ENCODE measurements around the gene MSANTD3.
"Not testable (repeated sequence)": the region's sequence is repeated elsewhere in the genome, so short reads cannot be mapped to it uniquely, and the experiment has no call there.

MSANTD3 gene, protein sequence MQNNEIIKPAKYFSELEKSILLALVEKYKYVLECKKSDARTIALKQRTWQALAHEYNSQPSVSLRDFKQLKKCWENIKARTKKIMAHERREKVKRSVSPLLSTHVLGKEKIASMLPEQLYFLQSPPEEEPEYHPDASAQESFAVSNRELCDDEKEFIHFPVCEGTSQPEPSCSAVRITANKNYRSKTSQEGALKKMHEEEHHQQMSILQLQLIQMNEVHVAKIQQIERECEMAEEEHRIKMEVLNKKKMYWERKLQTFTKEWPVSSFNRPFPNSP

GRCh38 chr9:100426530-100427365 lies at the start of gene MSANTD3:
MSANTD3 (plus strand) TSS chr9:100427143; CDS start chr9:100441939, 14,796 bp downstream.
- peak; percentile 94 for DNase-seq (ENCODE audit: low spot score)

DNA sequence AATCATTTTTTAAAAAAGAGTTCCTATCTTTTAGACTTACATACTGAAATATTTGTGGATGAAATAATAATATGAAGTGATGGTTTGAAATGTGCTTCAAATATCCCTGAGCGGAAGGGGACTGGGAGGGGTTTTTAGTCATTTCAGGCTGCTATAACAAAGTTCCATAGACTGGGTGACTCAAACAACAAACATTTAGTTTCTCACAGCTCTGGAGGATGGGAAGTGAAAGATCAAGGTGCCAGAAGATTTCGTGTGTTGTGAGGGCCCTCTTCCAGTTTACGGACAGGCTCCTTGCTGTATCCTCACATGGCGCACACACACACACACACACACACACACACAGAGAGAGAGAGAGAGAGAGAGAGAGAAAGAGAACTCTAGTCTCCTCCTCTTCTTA lies 47.1 kb upstream of the MSANTD3 start:
- DNase-seq (ENCODE audit: low spot score), result no peak

DNA sequence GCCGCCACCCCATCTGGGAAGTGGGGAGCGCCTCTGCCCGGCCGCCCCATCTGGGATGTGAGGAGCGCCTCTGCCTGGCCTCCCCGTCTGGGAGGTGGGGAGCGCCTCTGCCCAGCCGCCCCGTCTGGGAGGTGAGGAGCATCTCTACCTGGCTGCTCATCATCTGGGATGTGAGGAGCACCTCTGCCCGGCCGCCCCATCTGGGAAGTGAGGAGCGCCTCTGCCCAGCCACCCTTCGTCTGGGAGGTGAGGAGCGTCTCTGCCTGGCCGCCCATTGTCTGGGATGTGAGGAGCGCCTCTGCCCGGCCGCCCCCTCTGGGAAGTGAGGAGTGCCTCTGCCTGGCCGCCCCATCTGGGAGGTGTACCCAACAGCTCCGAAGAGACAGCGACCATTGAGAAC lies 34.0 kb upstream of the MSANTD3 start:
- DNase-seq (ENCODE audit: low spot score), result not testable (repeated sequence)

- no peak for DNase-seq (ENCODE audit: low spot score)
These were observed 32.8 kb upstream of the MSANTD3 start for GRCh38 chr9:100394032-100394695.

GRCh38 chr9:100394816-100395215 lies 32.1 kb upstream of the MSANTD3 start:
- no peak for DNase-seq (ENCODE audit: low spot score)

GRCh38 chr9:100396769-100397168 lies 30.2 kb upstream of the MSANTD3 start:
- DNase-seq (ENCODE audit: low spot score), result no peak

DNA sequence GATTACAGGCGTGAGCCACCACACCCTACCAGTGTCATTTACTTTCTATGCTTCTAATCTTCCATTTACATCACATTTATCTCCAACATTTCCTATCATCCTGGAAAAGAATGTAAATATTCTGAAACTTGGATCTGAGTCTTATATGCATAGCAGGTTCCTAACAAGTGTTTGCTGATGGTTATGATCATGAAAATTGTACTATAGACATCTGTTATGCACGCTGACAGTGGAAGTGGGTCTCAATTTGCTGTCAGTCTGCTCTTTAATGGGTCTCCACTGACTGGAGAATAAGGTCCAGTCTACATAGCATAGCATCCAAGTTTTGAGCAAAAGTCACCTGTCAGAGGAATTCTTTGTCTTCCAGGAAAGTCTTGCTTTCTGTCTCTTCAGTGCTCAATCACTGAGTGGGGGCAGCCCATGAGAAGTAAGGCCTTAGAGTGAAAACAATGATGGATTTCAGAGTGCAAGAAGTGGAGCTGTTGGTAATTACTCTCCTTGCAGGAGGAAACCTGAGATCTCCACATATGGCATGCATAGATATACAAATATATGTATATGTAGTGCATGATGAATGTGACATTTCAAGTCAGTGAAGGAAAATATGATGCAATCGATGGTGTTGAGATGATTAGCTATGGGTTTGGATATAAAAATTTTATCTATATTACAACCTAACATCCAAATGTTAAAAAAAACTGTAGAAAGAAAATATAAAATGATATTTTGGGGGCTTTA lies 29.2 kb upstream of the MSANTD3 start:
- DNase-seq (ENCODE audit: low spot score), result no peak

DNA sequence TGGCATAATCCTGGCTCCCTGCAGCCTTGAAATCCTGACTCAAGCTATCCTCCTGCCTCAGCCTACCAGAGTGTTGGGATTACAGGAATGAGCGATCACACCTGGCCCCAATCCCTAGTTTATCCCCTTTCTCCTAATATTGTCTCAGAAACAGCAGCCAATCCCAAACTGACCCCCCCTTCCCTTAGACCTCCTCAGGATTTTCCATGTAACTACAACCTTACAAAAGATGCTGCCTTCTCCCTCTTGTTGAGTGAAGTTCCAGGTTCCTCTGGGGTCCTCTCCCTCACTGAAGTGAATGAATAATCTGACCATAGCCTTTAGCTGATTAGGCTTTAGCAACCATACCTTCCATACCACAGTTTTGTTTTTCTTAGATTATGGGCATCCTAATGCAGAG lies 25.9 kb upstream of the MSANTD3 start:
- DNase-seq (ENCODE audit: low spot score), result no peak

DNA sequence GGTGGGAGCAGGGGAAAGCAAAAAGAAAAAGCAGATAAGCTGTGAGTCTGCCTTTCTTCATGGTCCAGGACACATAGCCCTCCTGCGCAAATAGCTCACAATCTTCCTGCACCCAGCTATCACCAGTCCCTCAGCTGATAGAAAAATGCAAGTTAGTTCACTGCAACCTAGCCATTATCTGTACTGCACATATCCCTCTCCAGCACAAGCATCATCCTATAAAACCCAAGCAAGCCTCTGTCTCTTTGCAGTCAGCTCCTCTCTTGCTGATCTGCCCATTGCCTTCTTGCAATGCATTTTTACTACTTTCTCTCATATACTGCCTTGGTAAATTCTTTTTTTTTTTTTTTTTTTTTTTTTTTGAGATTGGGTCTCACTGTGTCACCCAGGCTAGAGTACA lies 20.0 kb upstream of the MSANTD3 start:
- DNase-seq (ENCODE audit: low spot score), result no peak

DNA sequence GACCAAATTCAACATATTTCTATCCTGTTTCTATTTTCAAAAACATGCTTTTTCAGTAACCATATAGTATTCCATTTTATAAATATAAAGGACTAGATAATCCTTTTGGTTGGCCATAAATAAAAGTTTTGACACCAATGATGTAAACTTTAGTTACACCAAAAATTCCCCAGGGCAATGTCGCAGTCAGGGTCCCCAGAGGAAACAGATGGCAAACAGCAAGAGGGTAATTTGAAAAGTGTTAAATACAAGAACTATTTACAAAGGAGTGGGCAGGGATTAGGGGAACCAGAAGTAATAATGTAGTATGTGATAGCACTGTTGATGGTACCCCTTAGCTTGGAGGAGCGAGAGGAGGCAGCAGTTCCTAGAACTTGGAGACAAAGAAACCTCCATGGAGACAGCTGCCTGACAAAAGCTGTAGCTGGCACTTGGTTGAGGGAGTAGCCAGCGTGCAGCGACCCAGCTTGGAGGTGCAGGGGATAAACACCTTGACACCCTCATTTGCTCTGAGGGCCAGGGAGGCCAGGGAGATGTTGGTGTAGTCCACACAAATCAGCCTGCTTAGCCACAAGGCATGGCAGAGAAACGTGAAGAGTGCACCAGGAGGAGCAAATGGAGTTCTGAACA lies 18.3 kb upstream of the MSANTD3 start:
- peak; percentile 51 for DNase-seq (ENCODE audit: low spot score)

GRCh38 chr9:100409176-100409556 lies 17.8 kb upstream of the MSANTD3 start:
- DNase-seq (ENCODE audit: low spot score), result no peak

DNA sequence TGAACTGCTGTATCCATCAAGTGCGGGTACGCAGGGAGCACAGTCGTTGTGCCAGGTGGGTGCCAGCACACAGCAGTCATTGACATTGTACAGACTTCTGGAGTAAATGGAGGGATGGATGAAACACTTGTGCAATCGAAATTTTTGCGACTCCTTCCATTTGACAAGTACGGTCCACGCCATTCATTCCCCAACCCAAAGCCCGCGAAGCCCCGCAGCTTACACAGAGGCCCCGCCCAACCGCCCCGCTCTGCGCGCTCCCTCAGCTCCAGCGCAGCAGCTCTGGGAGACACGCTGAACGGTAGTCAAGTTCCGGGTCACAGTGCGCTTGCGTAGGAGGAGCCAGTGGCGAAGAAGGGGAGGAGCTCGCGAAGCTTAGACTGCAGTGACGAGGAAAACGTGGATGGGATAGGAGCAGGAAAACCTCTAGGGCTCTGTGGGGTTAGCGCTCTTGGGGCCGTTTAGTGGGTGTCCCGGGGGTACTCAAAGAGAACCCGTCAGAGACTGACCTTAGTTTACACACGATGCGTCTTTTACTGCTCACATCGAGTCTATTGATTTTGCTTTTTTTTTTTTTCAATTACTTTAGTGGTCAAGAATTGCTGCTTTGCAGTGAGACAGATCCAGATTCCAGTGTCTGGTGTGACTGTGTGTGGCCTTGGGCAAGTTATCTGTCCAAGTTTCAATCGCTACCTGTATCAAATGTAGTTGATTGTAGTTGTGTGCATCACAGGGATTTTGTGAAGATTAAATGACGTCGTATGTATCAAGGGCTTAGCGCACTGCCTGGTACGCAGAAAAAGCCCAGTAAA lies 15.3 kb upstream of the MSANTD3 start:
- peak; percentile 92 for DNase-seq (ENCODE audit: low spot score)

- DNase-seq (ENCODE audit: low spot score), result no peak
These were observed 13.0 kb upstream of the MSANTD3 start for GRCh38 chr9:100413839-100414420.

GRCh38 chr9:100417815-100418214 lies 9.1 kb upstream of the MSANTD3 start:
- DNase-seq (ENCODE audit: low spot score), result no peak

DNA sequence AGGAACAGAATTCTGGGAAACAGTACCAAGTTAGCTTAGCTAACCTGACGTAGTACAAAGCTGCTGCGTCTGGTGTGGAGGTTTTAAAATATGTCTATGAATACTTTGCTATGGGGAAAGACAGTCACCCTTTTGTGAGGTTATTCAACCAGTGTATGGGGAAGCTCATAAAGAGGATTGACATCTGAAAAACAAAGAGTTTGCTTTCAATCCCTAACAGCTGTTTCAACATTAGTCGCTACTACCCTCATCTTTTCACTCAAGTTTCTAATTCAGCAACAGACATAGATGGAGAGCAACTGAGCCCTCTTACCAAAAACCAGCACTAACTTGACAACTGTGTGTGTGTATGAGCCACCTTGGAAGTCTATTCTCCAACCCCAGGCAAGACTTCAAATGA lies 7.8 kb upstream of the MSANTD3 start:
- DNase-seq (ENCODE audit: low spot score), result no peak

DNA sequence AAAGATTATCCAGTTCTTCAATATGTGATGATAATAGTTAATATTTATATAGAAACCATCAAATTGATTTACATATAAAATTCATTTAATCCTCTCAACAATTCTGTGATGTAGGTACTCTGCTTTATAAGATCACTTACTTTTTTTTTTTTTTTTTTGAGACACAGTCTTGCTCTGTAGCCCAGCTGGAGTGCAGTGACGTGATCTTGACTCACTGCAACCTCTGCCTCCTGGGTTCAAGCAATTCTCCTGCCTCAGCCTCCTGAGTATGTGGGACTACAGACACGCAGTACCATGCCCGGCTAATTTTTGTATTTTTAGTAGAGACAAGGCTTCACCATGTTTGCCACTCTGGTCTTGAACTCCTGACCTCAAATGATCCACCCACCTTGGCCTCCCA lies 5.8 kb upstream of the MSANTD3 start:
- not testable (repeated sequence) for DNase-seq (ENCODE audit: low spot score)

DNA sequence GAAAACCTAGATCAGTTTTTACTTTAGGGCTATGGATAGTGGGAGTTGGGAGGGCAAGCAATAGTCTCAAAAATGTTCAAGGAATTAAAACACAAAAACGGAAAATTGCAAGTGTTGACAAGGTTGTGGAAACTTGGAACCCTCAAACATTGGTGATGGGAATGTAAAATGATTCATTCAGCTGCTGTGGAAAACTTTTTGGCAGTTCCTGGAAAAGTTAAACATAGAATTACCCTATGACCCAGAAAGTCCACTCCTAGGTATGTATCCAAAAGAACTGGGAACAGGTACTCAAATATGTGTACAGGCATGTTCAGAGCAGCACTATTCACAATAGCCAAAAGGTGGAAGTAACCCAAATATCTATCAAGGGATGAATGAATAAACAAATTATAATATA lies 1.2 kb upstream of the MSANTD3 start:
- no peak for DNase-seq (ENCODE audit: low spot score)

DNA sequence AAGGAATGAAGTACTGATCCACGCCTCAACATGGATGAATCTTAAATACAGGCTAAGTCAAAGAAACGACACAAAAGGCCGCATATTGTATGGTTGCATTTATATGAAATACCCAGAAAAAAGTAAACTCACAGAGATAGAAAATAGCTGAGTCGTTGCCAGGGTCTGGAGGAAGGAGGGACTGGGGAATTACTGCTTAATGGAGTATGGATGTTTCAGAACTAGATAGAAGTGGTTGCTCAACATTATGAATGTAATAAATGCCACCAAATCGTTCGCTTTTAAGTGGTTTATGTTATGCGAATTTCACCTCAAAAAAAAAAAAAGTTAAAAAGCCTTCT lies 784 bp upstream of the MSANTD3 start:
- DNase-seq (ENCODE audit: low spot score), result no peak

- no peak for DNase-seq (ENCODE audit: low spot score)
These were observed 672 bp downstream of the MSANTD3 start for GRCh38 chr9:100427366-100428263.
